Activated naive CD4-positive, alpha-beta T cell treated with anti-CD3 and anti-CD28 coated beads, Interleukin-2, amount 50 U/mL, for 72 hours (primary cell): ENCODE measurements around the gene RNF166. TPM values are rescaled to one million over a fixed set of nuclear protein-coding genes. Genes with fewer than 3 reads are reported as not detected.
A peak's percentile ranks its signal among the peaks of the same experiment; 100 is the strongest.

Experiments
- ATAC-seq, 2 donors: fragments of 150-1000 bp; cut with Tn5 transposase; 2 replicates each; pipeline ENCODE4 v1.10.0; 2021; ENCODE audit warnings: mild to moderate bottlenecking in 2 of 2, moderate library complexity in 2 of 2
- DNase-seq, 2 donors: peaks; one replicate each; pipeline ENCODE4 v3.0.0; 2021 to 2022; ENCODE audit warnings: low spot score in 2 of 2
- H3K27ac Mint-ChIP-seq, 2 donors: one replicate each; pipeline ENCODE4 v1.8.0; 2022; ENCODE audit warnings: mild to moderate bottlenecking in 2 of 2, mixed read lengths in 2 of 2
- H3K36me3 Mint-ChIP-seq, 2 donors: one replicate each; pipeline ENCODE4 v1.8.0; 2022; ENCODE audit warnings: mixed read lengths in 2 of 2
- H3K9me3 Mint-ChIP-seq, 2 donors: one replicate each; pipeline ENCODE4 v1.8.0; 2022; ENCODE audit warnings: mixed read lengths in 2 of 2
- total RNA-seq, 2 donors: library from RNA; stranded (reverse); gene quantifications; one replicate each; pipeline ENCODE4 v1.2.3, GENCODE V29; 2022

The RNF166 gene, protein sequence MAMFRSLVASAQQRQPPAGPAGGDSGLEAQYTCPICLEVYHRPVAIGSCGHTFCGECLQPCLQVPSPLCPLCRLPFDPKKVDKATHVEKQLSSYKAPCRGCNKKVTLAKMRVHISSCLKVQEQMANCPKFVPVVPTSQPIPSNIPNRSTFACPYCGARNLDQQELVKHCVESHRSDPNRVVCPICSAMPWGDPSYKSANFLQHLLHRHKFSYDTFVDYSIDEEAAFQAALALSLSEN
- 10 to 100 TPM; 47.5 to 82.5 TPM for total RNA-seq

DNA sequence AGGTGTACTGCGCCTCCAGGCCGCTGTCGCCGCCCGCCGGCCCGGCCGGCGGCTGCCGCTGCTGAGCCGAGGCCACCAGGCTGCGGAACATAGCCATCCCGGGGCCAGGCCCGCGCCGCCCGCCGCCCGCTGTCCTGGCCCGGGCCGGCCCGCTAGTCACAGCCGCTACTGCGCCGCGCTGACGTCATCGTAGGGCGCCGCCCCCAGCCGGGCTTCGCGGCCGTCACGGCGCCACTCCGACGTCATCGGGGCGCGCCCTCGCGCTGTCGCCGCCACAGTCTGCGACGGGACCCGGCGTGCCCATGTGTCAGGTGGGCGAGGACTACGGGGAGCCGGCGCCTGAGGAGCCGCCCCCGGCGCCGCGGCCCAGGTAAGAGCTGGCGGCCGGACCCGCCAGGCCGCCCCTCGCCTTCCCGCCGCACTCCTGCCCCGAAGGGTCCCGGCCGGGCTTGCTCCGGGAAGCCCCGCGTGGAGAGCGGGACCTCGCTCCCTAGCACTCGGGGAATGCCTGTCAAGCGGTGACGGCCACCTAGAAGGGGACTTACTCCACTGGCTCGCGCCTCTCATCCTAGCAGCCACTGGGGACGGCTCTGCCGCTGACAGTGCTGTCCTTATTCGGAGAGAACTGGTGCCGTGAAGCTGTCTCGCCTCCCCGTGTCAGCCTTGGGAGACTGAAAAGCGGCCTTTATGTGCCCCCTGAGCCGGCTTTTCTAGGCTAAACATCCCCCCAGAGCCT lies at the start of gene RNF166, which contains the start of gene CTU2:
RNF166 (minus strand) TSS at position 180 of the 736 bp plus-strand sequence; CDS start at position 97, 83 bp downstream.
CTU2 (plus strand) TSS at position 275 of the 736 bp plus-strand sequence; CDS start at position 303, 28 bp downstream.
- DNase-seq (peak; percentile 94 to 95), ATAC-seq (peak; percentile 80)
- Mint-ChIP-seq H3K27ac (peak within 1 kb of the TSS; percentile 82 to 92), H3K36me3 (peaks cover 15% of the 10 kb centered on the region in 2 donors), H3K9me3 (no peaks in the 10 kb centered on the region)

- Mint-ChIP-seq H3K9me3 (no peaks in the 10 kb centered on the region), H3K27ac (no peak overlapping the region), H3K36me3 (no peaks in the 10 kb centered on the region)
- ATAC-seq (no peak), DNase-seq (no peak)
Measured at GRCh38 chr16:88754912-88755744, 48.9 kb upstream of the RNF166 start.

DNA sequence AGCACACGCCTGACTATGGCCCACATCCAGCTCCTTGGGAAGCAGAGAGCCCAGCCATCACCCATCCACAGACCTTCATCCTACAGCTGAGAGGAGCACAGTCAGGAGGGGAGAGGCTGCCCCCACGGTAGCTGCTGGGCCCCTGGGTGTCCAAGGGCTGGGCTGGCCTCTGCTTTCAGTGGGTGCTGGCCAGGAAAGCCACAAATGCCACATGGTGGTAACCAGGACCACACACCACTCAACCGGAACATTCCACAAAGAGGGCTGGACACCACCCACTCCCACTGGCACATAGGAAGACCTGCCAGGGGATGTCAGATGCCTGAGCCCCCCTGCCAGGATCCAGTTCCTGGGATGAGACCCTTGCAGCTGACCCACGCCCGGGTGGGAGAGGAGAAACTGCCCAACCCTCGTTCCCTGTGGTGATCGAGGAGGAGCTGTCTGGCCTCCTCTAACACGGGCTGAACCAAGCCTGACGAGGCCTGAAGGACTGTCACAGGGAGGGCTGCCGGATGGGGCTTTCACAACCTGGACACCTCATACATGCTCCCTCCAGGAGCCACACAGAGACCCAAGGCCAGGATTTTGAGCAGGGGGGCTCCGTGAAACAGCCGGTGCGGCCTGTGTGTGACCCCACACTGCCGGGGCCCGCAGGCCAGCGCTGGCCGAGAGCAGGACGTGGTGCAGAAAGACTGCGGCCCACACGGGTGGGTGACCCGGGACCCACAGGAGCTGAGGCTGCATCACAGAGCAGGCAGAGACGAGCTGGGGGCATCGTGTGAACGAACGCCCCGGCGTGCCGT lies 48.1 kb upstream of the RNF166 start:
- DNase-seq (no peak), ATAC-seq (no peak)
- H3K36me3 Mint-ChIP-seq: no peaks in the 10 kb centered on the region
- H3K27ac Mint-ChIP-seq: no peak overlapping the region
- H3K9me3 Mint-ChIP-seq: no peaks in the 10 kb centered on the region

- ATAC-seq (no peak), DNase-seq (no peak)
- H3K27ac Mint-ChIP-seq: no peak overlapping the region
- H3K9me3 Mint-ChIP-seq: no peaks in the 10 kb centered on the region
- no peaks in the 10 kb centered on the region for H3K36me3 Mint-ChIP-seq
Measured at GRCh38 chr16:88753602-88754001, 47.4 kb upstream of the RNF166 start.

DNA sequence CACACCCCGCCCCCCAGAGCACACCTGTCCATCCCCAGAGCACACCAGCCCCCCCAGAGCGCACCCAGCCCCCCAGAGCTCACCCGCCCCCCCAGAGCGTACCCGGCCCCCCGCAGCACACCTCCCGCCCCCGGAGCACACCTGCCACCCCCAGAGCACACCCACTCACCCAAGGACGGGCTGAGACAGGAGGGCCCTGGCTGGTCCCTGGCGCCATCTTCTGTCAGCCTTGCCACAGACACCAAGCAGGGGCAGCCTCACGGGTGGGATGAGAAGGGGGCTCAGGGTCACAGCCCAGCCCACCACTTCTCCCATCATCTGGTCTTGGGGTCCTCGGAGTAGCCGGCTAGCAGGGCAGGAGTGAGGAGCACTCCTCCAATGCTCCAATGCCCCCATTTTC lies 47.0 kb upstream of the RNF166 start:
- DNase-seq: no peak

DNA sequence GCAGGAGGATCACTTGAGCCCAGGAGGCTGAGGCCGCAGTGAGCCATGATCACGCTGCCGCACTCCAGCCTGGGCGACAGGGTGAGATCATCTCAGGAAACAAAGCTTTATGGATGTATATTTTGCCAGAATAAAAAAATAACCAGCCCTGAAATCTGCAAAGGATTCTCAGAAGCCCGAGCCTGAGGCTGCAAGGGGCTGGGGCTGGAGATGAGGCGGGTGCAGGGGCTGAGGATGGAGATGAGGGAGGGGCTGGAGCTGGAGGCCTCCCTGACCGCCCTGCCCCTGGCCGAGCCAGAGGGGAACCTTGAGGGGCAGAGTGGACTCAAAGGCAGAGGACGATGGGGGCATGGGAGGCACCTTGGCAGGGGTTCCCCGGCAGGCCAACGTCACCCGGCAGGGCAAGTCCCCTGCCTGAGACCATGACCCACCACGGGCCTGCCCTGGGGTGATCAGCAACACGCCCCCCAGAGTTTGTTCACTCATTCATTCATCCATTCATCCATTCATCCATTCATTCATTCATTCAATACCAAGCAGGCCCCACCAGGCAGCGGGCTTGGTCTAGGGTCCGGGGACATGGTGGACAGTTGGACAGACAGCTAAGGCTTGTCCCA lies 46.3 kb upstream of the RNF166 start:
- DNase-seq (no peak), ATAC-seq (no peak)
- Mint-ChIP-seq H3K9me3 (no peaks in the 10 kb centered on the region), H3K27ac (peak overlapping the region in 1 of 2 donors; percentile 14), H3K36me3 (no peaks in the 10 kb centered on the region)

More for the DNA sequence above, 47.0 kb upstream of the RNF166 start:
- H3K27ac Mint-ChIP-seq: no peak overlapping the region
- H3K36me3 Mint-ChIP-seq: no peaks in the 10 kb centered on the region
- no peaks in the 10 kb centered on the region for H3K9me3 Mint-ChIP-seq
- no peak for ATAC-seq

- ATAC-seq (no peak), DNase-seq (no peak)
- H3K9me3 Mint-ChIP-seq: no peaks in the 10 kb centered on the region
- no peaks in the 10 kb centered on the region for H3K36me3 Mint-ChIP-seq
- H3K27ac Mint-ChIP-seq: no peak overlapping the region
Measured at GRCh38 chr16:88750854-88751253, 44.6 kb upstream of the RNF166 start.

DNA sequence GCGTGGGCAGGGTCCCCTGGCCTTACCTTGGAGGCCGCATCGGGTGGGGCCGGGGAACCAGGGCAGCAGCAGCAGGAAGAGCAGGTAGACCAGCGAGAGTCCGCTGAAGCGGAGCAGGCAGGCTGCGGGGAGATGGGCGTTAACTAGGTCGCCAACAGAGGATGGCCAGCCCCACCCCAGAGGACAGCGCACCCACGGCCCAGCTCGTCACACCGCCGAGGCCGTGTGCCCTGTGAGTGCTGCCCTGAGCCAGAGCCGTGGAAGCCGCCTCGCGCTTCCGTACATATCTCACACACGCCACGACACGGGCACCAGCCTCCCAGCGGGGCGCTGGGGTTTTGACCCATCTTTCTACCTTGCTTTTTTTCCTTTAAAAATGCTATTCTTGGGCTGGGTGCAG lies 43.1 kb upstream of the RNF166 start:
- ATAC-seq (no peak), DNase-seq (no peak)
- H3K27ac Mint-ChIP-seq: no peak overlapping the region
- H3K9me3 Mint-ChIP-seq: no peaks in the 10 kb centered on the region
- no peaks in the 10 kb centered on the region for H3K36me3 Mint-ChIP-seq

DNA sequence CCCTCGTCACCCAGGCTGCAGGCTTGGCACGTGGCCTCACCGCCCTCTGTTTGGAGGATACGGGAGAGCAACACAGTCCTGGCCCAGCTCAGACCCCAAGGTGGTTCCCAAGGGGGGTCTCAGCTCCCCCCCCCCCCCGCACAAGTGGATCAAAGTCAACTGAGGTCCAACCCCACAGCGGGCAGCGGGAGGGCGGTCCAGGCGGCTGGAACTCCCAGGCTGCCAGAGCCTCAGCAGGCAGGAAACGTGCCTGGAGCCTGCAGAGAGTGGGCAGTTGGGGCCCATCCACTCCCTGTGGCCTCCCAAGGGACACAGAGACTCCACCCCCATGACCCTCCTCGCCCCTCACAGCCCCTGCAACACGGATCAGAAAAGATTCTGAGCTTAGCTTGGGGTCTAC lies 42.2 kb upstream of the RNF166 start:
- Mint-ChIP-seq H3K9me3 (no peaks in the 10 kb centered on the region), H3K36me3 (no peaks in the 10 kb centered on the region), H3K27ac (no peak overlapping the region)
- ATAC-seq: no peak
- DNase-seq: no peak

DNA sequence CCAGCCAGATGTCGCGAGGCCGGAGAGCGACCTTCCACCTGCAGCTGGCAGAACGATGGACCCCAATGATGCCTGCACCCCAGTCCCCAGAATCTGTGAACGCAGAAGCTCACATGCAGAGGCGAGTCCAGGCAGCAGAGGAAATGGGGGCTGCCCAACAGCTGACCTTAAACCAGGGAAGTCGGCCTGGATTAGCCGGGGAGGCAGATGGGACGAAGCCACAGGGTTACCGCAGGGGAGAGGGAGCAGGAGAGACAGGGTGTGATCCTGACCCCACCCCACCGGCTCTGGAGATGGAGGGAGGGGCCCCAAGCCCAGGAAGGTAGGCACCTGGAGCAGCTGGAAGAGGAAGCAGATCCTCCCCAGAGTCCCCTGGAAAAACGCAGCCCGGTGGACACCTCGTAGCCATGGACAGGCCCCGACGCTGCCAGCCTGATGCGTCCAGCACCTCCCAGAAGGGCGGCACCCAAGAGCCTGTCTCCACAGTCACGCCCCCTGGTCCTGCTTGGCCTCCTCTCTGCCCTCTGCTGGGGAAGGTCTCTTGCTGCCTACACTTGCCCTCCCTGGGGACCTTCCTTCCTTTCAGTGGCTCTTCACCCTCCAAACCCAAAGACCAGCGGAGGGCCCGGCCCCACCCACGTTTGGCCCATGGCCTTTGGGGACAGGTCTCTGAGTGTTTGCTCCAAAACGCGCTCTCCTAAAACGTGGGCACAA lies 41.5 kb upstream of the RNF166 start:
- ATAC-seq (peak in 1 of 2 donors; percentile 60), DNase-seq (peak in 1 of 2 donors; percentile 55)
- no peaks in the 10 kb centered on the region for H3K9me3 Mint-ChIP-seq
- peak overlapping the region in 1 of 2 donors; percentile 60 for H3K27ac Mint-ChIP-seq
- no peaks in the 10 kb centered on the region for H3K36me3 Mint-ChIP-seq

- Mint-ChIP-seq H3K27ac (no peak overlapping the region), H3K9me3 (no peaks in the 10 kb centered on the region), H3K36me3 (no peaks in the 10 kb centered on the region)
- no peak for ATAC-seq
- no peak for DNase-seq
Measured at GRCh38 chr16:88746506-88746905, 40.3 kb upstream of the RNF166 start.

DNA sequence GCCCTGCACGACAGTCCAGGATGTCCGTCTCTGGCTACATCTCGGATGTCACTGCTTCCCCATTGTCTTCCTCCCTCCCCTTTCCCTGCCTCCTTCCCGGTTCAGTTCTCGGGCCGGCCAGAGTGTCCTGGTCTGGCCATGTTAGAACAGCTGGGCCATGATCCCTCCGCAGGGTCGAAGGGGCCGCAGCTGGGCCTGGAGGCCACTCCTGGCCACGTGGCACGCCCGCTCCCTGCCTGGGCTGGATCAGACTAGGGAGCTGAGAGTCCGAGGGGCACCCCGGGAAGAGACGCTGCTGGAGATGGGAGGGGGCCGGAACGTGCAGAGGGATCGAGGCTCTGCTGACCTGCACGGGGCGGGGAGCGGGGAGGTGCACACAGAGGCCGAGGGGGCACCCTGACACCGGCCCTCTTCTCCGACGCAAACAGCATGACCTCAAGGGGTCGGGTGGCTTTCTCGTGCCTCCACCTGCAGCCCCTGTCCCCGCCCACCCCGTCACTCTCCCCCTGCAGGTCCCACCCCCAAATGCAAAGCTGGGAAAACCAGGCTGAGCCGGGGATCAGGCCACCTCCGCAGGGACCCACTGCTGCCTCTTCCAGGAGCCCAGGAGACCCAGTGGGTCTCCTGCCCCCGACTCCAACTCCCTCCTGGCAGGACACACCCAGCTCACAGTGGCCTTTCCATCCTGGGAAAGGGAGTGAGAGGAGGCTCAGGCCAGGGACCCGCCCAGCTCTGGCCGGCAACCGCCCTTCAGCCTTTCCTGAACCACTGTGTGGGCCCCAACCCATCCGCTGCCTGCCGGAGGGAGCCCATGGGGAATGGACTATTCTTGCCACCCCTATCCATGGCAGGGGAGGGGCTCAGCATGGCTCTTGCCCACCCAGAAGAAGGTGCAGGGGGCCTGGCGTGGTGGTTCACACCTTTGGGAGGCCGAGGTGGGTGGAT lies 38.6 kb upstream of the RNF166 start:
- ATAC-seq (peak; percentile 2 to 6), DNase-seq (no peak)
- Mint-ChIP-seq H3K9me3 (no peaks in the 10 kb centered on the region), H3K27ac (no peak overlapping the region), H3K36me3 (no peaks in the 10 kb centered on the region)

DNA sequence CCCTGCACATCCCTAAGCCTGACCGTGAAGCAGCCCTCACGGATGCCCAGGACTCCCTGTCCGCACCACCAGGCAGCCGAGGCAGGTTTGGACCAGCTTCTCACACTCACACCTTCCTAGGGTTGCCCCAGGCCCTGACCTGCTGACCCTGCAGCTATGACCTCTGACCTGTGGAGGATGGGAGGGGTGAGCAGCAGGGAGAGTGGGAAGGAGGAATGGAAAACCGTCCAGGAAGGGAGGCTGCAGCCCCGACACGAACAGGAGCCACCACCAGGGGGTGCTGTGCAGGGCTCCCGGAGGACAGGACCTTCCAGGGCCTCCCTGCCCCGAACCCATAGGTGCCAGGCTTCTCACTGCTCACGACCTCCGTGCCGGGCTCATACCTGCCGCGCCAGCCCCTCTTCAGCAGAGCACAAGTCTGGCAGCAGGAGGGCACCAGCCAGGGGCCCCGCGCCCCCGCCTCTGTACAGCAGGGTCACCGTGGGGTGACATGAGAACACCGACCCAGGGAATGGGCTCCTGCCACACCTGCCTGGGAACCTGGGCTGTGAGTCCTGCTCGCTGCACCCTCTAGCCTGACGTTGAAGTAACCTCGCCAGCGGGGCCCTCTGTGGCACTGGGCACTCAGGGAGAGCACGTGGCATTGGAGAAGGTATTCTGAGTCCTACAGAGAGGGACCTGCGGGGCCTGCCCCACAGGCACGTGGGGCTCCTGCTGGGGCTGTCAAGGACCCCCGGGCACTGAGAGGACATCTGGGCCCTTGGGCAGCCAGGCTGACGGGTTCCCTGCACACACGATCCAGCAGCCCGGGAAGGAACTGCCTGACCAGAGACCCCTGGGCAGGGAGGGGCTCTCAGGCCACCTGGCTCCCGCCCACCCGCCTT lies 37.7 kb upstream of the RNF166 start:
- peak; percentile 75 to 82 for DNase-seq
- no peaks in the 10 kb centered on the region for H3K9me3 Mint-ChIP-seq
- H3K36me3 Mint-ChIP-seq: no peaks in the 10 kb centered on the region
- ATAC-seq: peak; percentile 41 to 60
- no peak overlapping the region for H3K27ac Mint-ChIP-seq
